ENCODE results near the gene OPCML.

DNA sequence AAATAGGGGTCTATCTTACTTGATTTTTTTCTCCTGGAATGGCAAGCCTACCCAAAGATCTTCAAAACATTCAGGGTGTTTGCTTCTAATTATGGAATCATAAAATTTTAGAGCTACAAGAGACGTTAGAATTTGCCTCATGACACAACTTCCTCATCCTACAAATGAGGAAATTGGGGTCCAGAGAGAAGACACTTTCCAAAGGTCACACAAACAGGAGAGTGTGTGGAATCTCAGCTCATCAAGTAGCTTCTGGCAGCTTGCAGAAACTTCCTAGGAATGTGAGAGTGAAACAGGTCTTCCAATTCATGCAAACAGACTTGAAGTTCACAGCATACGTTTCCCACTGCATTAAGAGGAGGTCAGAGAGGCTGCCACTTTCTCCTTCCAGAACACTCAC is 976.0 kb downstream of the OPCML start:
- TF ChIP-seq CTCF (IDR thresholded peaks at IDR 0.05) (no peak), POLR2AphosphoS5 (IDR thresholded peaks at IDR 0.05) (no peak), POLR2A (IDR thresholded peaks at IDR 0.05) (no peak)

Measured in prostate gland (tissue), 2 donors.